ENCODE results near the gene LRP11.

GRCh38 chr6:149781715-149782114 lies 82.4 kb downstream of the LRP11 start:
- no peak for TF ChIP-seq CTCF (IDR thresholded peaks at IDR 0.05; ENCODE audit: poor library complexity, severe bottlenecking)
- no peak for TF ChIP-seq EZH2 (IDR thresholded peaks at IDR 0.05; ENCODE audit: borderline replicate concordance, insufficient read depth, low read length, poor library complexity, severe bottlenecking)
- TF ChIP-seq MXI1 (conservative IDR thresholded peaks at IDR 0.05; ENCODE audit: poor library complexity, severe bottlenecking), result no peak
- TF ChIP-seq SMC3 (conservative IDR thresholded peaks at IDR 0.05; ENCODE audit: poor library complexity), result no peak
- no peak for TF ChIP-seq POLR2AphosphoS5 (IDR thresholded peaks at IDR 0.05)
- no peak for TF ChIP-seq RAD21 (conservative IDR thresholded peaks at IDR 0.05)
- no peak for TF ChIP-seq REST (IDR thresholded peaks at IDR 0.05; ENCODE audit: borderline replicate concordance)
- no peak for TF ChIP-seq EP300 (conservative IDR thresholded peaks at IDR 0.05; ENCODE audit: poor library complexity, severe bottlenecking)
- TF ChIP-seq TAF1 (IDR thresholded peaks at IDR 0.05; ENCODE audit: low read depth), result no peak

All from neural cell (in vitro differentiated cells).